GM06990 (cell line): ENCODE data around the gene CAPN15.

Experiments used
- DNase-seq: peaks from one replicate; pipeline ENCODE4 v3.0.0-alpha.2; 2011; ENCODE audit not compliant: insufficient read length; ENCODE audit errors: extremely low read depth
- H3K27me3 ChIP-seq: replicated peaks from 2 replicates; pipeline ENCODE4 v1.6.0; 2011; ENCODE audit warnings: low read length; ENCODE audit not compliant: control insufficient read depth, insufficient read depth
- H3K36me3 ChIP-seq: 2 replicates; pipeline ENCODE4 v1.5.1; 2011; ENCODE audit warnings: low read length; ENCODE audit not compliant: control insufficient read depth, insufficient read depth
- H3K4me3 ChIP-seq: replicated peaks from 2 replicates; pipeline ENCODE4 v1.5.1; 2011; ENCODE audit warnings: low read depth, mild to moderate bottlenecking, control low read depth, low read length
- CTCF ChIP-seq: IDR thresholded peaks from 2 replicates; pipeline ENCODE4 v1.5.1; 2011; ENCODE audit warnings: low read length, control low read depth, mild to moderate bottlenecking, inconsistent platforms; ENCODE audit not compliant: insufficient read depth, poor library complexity, severe bottlenecking

Gene CAPN15

GRCh38 chr16:561413-561794 lies 33.9 kb downstream of the CAPN15 start:
- H3K36me3 ChIP-seq, result no peaks in the 10 kb centered on the region
- no peak for DNase-seq
- TF ChIP-seq CTCF, result no peak
- no peaks in the 10 kb centered on the region; the same call in 1 of the 2 replicates for H3K27me3 ChIP-seq
- H3K4me3 ChIP-seq, result no peak overlapping the region

- no peaks in the 10 kb centered on the region; the same call in 1 of the 2 replicates for H3K27me3 ChIP-seq
- DNase-seq, result no peak
- H3K4me3 ChIP-seq, result no peak overlapping the region
- no peak for TF ChIP-seq CTCF
- H3K36me3 ChIP-seq, result no peaks in the 10 kb centered on the region
Measured at GRCh38 chr16:561957-562938, 34.7 kb downstream of the CAPN15 start.

GRCh38 chr16:563072-563644 lies 35.6 kb downstream of the CAPN15 start:
- DNase-seq, result no peak
- Histone ChIP-seq H3K36me3 (no peaks in the 10 kb centered on the region), H3K27me3 (no peaks in the 10 kb centered on the region; the same call in 1 of the 2 replicates), H3K4me3 (no peak overlapping the region)
- TF ChIP-seq CTCF, result no peak

- no peak for TF ChIP-seq CTCF
- no peaks in the 10 kb centered on the region for H3K27me3 ChIP-seq
- DNase-seq, result no peak
- no peak overlapping the region for H3K4me3 ChIP-seq
- no peaks in the 10 kb centered on the region for H3K36me3 ChIP-seq
Measured at GRCh38 chr16:564690-565418, 37.3 kb downstream of the CAPN15 start.

GRCh38 chr16:565419-566330 lies 38.2 kb downstream of the CAPN15 start:
- Histone ChIP-seq H3K27me3 (no peaks in the 10 kb centered on the region), H3K36me3 (no peaks in the 10 kb centered on the region), H3K4me3 (no peak overlapping the region)
- DNase-seq, result no peak
- TF ChIP-seq CTCF, result no peak
